H9 (cell line): ENCODE data around the gene SPDYA. TPM values are rescaled to one million over a fixed set of nuclear protein-coding genes. Genes with fewer than 3 reads are reported as not detected.

Experiments used
- DNase-seq: peaks from one replicate; pipeline ENCODE4 v3.0.0-alpha.2; 2017
- H2AFZ ChIP-seq: one replicate; pipeline ENCODE4 v1.6.1; 2013; ENCODE audit warnings: mild to moderate bottlenecking, low read length, control low read depth, moderate library complexity
- H2AK5ac ChIP-seq: 2 replicates; pipeline ENCODE4 v1.6.1; 2013; ENCODE audit warnings: low read length, control low read depth, mixed read lengths; ENCODE audit not compliant: insufficient read length
- H2BK120ac ChIP-seq: one replicate; pipeline ENCODE4 v1.6.1; 2013; ENCODE audit warnings: low read depth, mild to moderate bottlenecking, low read length, control low read depth, inconsistent platforms; ENCODE audit not compliant: poor library complexity, severe bottlenecking
- H2BK12ac ChIP-seq: 2 replicates; pipeline ENCODE4 v1.6.1; 2013; ENCODE audit warnings: low read length, control low read depth, mixed read lengths, low read depth; ENCODE audit not compliant: insufficient read length
- H2BK15ac ChIP-seq: 2 replicates; pipeline ENCODE4 v1.6.1; 2013; ENCODE audit warnings: low read depth, low read length, control low read depth
- H2BK20ac ChIP-seq: one replicate; pipeline ENCODE4 v1.6.1; 2013; ENCODE audit warnings: low read depth, mild to moderate bottlenecking, low read length, control low read depth, inconsistent platforms; ENCODE audit not compliant: poor library complexity, severe bottlenecking
- H2BK5ac ChIP-seq: 2 replicates; pipeline ENCODE4 v1.6.1; 2013; ENCODE audit warnings: low read length, control low read depth, mixed read lengths; ENCODE audit not compliant: insufficient read length
- H3K14ac ChIP-seq: 2 replicates; pipeline ENCODE4 v1.6.1; 2013; ENCODE audit warnings: low read length, control low read depth; ENCODE audit not compliant: insufficient read depth
- H3K18ac ChIP-seq: 2 replicates; pipeline ENCODE4 v1.6.1; 2013; ENCODE audit warnings: low read depth, mild to moderate bottlenecking, mixed read lengths, low read length, control low read depth; ENCODE audit not compliant: insufficient read length
- H3K23ac ChIP-seq: 2 replicates; pipeline ENCODE4 v1.6.1; 2013; ENCODE audit warnings: low read length, control low read depth, mixed read lengths, low read depth; ENCODE audit not compliant: insufficient read length
- H3K23me2 ChIP-seq: 2 replicates; pipeline ENCODE4 v1.6.1; 2013; ENCODE audit warnings: low read depth, mild to moderate bottlenecking, mixed read lengths, low read length, control low read depth; ENCODE audit not compliant: insufficient read length, poor library complexity, severe bottlenecking
- H3K27ac ChIP-seq: 2 replicates; pipeline ENCODE4 v1.5.1; 2013; ENCODE audit warnings: low read length, control low read depth, mixed read lengths, low read depth; ENCODE audit not compliant: insufficient read length
- H3K27me3 ChIP-seq: 2 replicates; pipeline ENCODE4 v1.6.1; 2013; ENCODE audit warnings: low read length, control low read depth, inconsistent platforms; ENCODE audit not compliant: insufficient read depth
- H3K4ac ChIP-seq: 2 replicates; pipeline ENCODE4 v1.6.1; 2013; ENCODE audit warnings: low read depth, mild to moderate bottlenecking, control low read depth, inconsistent platforms, low read length, moderate library complexity
- H3K4me1 ChIP-seq: 2 replicates; pipeline ENCODE4 v1.6.1; 2013; ENCODE audit warnings: low read length, control low read depth, inconsistent platforms; ENCODE audit not compliant: insufficient read depth
- H3K4me2 ChIP-seq: 2 replicates; pipeline ENCODE4 v1.6.1; 2013; ENCODE audit warnings: low read length, control low read depth, mixed read lengths; ENCODE audit not compliant: insufficient read length, insufficient read depth
- H3K56ac ChIP-seq: 2 replicates; pipeline ENCODE4 v1.6.1; 2013; ENCODE audit warnings: low read depth, mild to moderate bottlenecking, mixed read lengths, low read length, control low read depth; ENCODE audit not compliant: insufficient read length
- H3K79me1 ChIP-seq: 2 replicates; pipeline ENCODE4 v1.6.1; 2013; ENCODE audit warnings: low read depth, mild to moderate bottlenecking, moderate library complexity, low read length, control low read depth, inconsistent platforms; ENCODE audit not compliant: insufficient read depth, poor library complexity, severe bottlenecking
- H3K79me2 ChIP-seq: 2 replicates; pipeline ENCODE4 v1.6.1; 2013; ENCODE audit warnings: low read length, control low read depth, inconsistent platforms; ENCODE audit not compliant: insufficient read depth
- H3K9ac ChIP-seq: 2 replicates; pipeline ENCODE4 v1.6.1; 2013; ENCODE audit warnings: low read length, control low read depth, mixed read lengths; ENCODE audit not compliant: insufficient read length; ENCODE audit errors: extremely low read depth
- H3K9me3 ChIP-seq: one replicate; pipeline ENCODE4 v1.6.1; 2013; ENCODE audit warnings: low read depth, low read length, inconsistent platforms; ENCODE audit not compliant: control insufficient read depth
- H3T11ph ChIP-seq: one replicate; pipeline ENCODE4 v1.6.1; 2013; ENCODE audit warnings: mild to moderate bottlenecking, low read length, control low read depth, inconsistent platforms
- H4K20me1 ChIP-seq: one replicate; pipeline ENCODE4 v1.6.1; 2013; ENCODE audit not compliant: control insufficient read depth, insufficient read length, insufficient read depth
- H4K5ac ChIP-seq: 2 replicates; pipeline ENCODE4 v1.6.1; 2013; ENCODE audit warnings: low read depth, mild to moderate bottlenecking, mixed read lengths, low read length, control low read depth; ENCODE audit not compliant: insufficient read length
- H4K8ac ChIP-seq: replicated peaks from 2 replicates; pipeline ENCODE4 v1.6.1; 2013; ENCODE audit warnings: low read length, control low read depth, mixed read lengths, low read depth; ENCODE audit not compliant: insufficient read length
- H4K91ac ChIP-seq: 2 replicates; pipeline ENCODE4 v1.6.1; 2013; ENCODE audit warnings: low read depth, mild to moderate bottlenecking, moderate library complexity, mixed read lengths, low read length, control low read depth; ENCODE audit not compliant: insufficient read length
- H3K27ac Mint-ChIP-seq, 3 experiments: 2 replicates in 2 of 3; 3 replicates in 1 of 3; pipeline ENCODE4 v1.8.0; 2020 to 2021; ENCODE audit warnings: mixed read lengths in 3 of 3, mild to moderate bottlenecking in 1 of 3, moderate library complexity in 1 of 3
- H3K27me3 Mint-ChIP-seq: 2 replicates; pipeline ENCODE4 v1.8.0; 2021; ENCODE audit warnings: low read depth, mild to moderate bottlenecking, moderate library complexity, mixed read lengths
- H3K36me3 Mint-ChIP-seq, 3 experiments: 2 replicates in 2 of 3; 3 replicates in 1 of 3; pipeline ENCODE4 v1.8.0; 2020 to 2021; ENCODE audit warnings: low read depth in 3 of 3, mixed read lengths in 3 of 3; ENCODE audit not compliant: insufficient read depth in 1 of 3
- H3K4me1 Mint-ChIP-seq, 2 experiments: 2 replicates each; pipeline ENCODE4 v1.8.0; 2020; ENCODE audit warnings: mixed read lengths in 2 of 2
- H3K4me3 Mint-ChIP-seq, 2 experiments: 2 replicates in 1 of 2; 3 replicates in 1 of 2; pipeline ENCODE4 v1.8.0; 2020 to 2021; ENCODE audit warnings: mild to moderate bottlenecking in 2 of 2, mixed read lengths in 2 of 2, moderate library complexity in 1 of 2
- H3K9me3 Mint-ChIP-seq, 2 experiments: 2 replicates in 1 of 2; 3 replicates in 1 of 2; pipeline ENCODE4 v1.8.0; 2020; ENCODE audit warnings: mild to moderate bottlenecking in 2 of 2, mixed read lengths in 2 of 2, moderate library complexity in 1 of 2
- CTCF ChIP-seq: fragments of 200-600 bp; sonication (generic); conservative IDR thresholded peaks from 3 replicates; pipeline ENCODE4 v1.8.0; 2021; ENCODE audit warnings: antibody characterized with exemption, mild to moderate bottlenecking
- WGBS: extraction: QIAGEN DNeasy Blood & Tissue Kit; methylation state at CpG from one replicate; pipeline ENCODE4 v1.1.7; 2013; ENCODE audit warnings: missing lambda C conversion rate, low lambda C conversion rate, mixed read lengths; ENCODE audit not compliant: insufficient read length; ENCODE audit errors: extremely low coverage; 5-methylcytosine and 5-hydroxymethylcytosine counted together
- total RNA-seq: library from RNA; stranded (reverse); gene quantifications from 2 replicates; pipeline ENCODE4 v1.2.1, GENCODE V29; 2021

Gene SPDYA
- total RNA-seq, 1 experiment from 2014 or later = 0.52 TPM

GRCh38 chr2:28871620-28872019 lies 61.0 kb downstream of the SPDYA start:
- Histone ChIP-seq H3K23me2 (peaks cover 3% of the 10 kb centered on the region), H2BK15ac (no peak overlapping the region), H3K79me1 (peaks cover 2% of the 10 kb centered on the region), H4K91ac (no peak overlapping the region), H4K20me1 (no peaks in the 10 kb centered on the region), H3K4me1 (no peaks in the 10 kb centered on the region; the same call in 1 of the 2 replicates), H2BK12ac (no peak overlapping the region), H2BK5ac (no peak overlapping the region), H2BK20ac (no peak overlapping the region), H3K14ac (no peak overlapping the region), H2AFZ (no peak overlapping the region), H4K8ac (no peak overlapping the region), H3K9ac (no peak overlapping the region), H3T11ph (no peak overlapping the region), H3K79me2 (peaks cover 15% of the 10 kb centered on the region; the same call in 1 of the 2 replicates), H3K4ac (no peak overlapping the region), H2BK120ac (no peak overlapping the region), H3K56ac (no peak overlapping the region), H3K23ac (no peak overlapping the region), H2AK5ac (no peak overlapping the region), H3K27me3 (no peaks in the 10 kb centered on the region), H3K27ac (no peak overlapping the region), H3K18ac (no peak overlapping the region), H4K5ac (no peak overlapping the region), H3K4me2 (no peak overlapping the region), H3K9me3 (no peaks in the 10 kb centered on the region)
- Mint-ChIP-seq H3K4me1 (peaks cover 11 to 13% of the 10 kb centered on the region in 2 experiments), H3K36me3 (peaks cover 0 to 7% (median 7%) of the 10 kb centered on the region in 3 experiments; a peak in 5 of 7 replicates), H3K4me3 (no peak overlapping the region; a peak in 2 of 5 replicates), H3K9me3 (no peaks in the 10 kb centered on the region), H3K27ac (no peak overlapping the region), H3K27me3 (peaks cover 24% of the 10 kb centered on the region)
- TF ChIP-seq CTCF = no peak
- no peak for DNase-seq
- WGBS = no CpG with 5 or more reads among the region's 3 CpGs
